A204.1 (cell line): ENCODE results near the gene BTG2.
"Not testable (repeated sequence)": the region's sequence is repeated elsewhere in the genome, so short reads cannot be mapped to it uniquely, and the experiment has no call there.

ENCODE experiments used
- FAIRE-seq: peaks from 2 replicates; lab custom pipeline; 2012; peaks lifted over from hg19 to GRCh38; lab: Jason Lieb, UNC

Gene BTG2, protein sequence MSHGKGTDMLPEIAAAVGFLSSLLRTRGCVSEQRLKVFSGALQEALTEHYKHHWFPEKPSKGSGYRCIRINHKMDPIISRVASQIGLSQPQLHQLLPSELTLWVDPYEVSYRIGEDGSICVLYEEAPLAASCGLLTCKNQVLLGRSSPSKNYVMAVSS

DNA sequence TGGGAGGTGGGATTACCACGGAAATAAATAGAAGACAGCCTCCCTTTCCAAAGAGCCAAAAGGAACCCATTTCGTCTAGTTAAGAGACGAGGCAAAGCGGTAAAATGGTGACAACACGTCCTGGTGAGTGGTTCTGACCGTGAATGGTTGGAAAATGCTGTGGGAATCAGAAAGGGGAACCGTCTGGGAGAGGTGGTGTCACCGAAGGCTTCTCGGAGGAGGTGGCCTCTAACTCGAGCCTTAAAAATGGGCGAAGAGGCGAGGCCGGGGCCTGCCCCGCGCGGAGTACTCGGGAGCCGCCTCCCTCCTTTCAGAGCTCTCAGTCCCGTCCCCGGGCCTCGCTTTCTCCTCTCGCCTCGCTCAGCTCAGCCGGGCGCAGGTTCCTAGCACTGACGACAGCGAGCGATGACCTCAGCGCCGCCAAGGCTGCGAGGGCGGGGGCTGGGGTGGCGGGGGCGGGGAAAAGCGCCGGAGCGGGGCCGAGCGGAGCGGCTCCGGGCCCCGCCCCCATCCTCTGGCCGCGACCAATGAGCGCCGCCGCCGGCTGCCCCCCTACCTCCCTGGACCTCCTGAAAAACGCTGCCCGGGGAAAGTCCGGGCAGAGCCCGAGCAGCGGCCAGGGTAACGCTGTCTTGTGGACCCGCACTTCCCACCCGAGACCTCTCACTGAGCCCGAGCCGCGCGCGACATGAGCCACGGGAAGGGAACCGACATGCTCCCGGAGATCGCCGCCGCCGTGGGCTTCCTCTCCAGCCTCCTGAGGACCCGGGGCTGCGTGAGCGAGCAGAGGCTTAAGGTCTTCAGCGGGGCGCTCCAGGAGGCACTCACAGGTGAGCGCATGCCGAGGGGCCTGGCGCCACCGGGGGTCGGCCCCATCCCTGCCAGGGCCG, at the start of gene BTG2:
TSS of gene BTG2 (plus strand) at position 601 of the 890 bp plus-strand sequence. CDS start at position 689, 88 bp downstream.
- FAIRE-seq, result no peak

GRCh38 chr1:203256636-203257035, 48.7 kb upstream of the BTG2 start:
- FAIRE-seq, result not testable (repeated sequence)

- no peak for FAIRE-seq
Measured at GRCh38 chr1:203263496-203263895, 41.8 kb upstream of the BTG2 start.

DNA sequence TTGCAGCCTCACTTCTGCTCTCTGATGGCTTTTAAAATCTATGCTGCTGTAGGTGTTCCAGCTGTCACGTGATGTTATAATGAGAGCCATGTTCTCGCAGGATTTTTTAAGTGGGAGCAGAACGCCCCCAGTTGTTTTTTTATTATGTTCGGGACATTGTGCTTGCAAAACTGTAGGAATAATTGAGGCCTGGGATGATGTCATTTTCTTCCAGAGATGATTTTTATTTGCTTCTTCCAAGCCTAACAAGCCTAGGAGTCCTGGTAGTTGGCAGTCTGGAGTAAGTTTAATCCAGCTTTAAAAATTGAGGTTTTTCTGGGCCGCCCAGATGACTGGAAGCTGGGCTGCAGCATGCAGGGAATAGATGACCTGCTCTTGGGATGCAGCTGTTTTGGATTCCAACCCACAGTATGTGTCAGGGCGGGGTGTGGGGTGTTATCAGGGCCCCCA, 41.2 kb upstream of the BTG2 start:
- no peak for FAIRE-seq

DNA sequence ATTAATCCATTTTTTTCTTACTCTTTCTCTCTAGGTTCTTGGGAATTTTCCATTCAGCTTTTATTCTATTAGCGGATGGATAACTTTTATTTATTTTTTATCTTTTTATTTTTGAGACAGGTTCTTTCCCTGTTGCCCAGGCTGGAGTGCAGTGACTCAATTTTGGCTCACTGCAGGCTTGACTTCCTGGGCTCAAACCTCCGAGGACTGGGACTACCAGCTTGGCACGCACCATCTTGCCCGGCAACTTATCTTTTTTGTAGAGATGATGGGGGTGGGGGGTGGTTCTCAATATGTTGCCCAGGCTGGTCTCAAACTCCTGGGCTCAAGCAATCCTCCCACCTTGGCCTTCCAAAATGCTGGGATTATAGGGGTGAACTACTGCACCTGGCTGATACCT, 39.8 kb upstream of the BTG2 start:
- no peak for FAIRE-seq

DNA sequence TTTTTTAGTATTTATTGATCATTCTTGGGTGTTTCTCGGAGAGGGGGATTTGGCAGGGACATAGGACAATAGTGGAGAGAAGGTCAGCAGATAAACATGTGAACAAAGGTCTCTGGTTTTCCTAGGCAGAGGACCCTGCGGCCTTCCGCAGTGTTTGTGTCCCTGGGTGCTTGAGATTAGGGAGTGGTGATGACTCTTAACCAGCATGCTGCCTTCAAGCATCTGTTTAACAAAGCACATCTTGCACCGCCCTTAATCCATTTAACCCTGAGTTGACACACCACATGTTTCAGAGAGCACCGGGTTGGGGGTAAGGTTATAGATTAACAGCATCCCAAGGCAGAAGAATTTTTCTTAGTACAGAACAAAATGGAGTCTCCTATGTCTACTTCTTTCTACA, 39.2 kb upstream of the BTG2 start:
- FAIRE-seq, result not testable (repeated sequence)

- FAIRE-seq, result no peak
Measured at GRCh38 chr1:203267347-203267846, 37.9 kb upstream of the BTG2 start.

DNA sequence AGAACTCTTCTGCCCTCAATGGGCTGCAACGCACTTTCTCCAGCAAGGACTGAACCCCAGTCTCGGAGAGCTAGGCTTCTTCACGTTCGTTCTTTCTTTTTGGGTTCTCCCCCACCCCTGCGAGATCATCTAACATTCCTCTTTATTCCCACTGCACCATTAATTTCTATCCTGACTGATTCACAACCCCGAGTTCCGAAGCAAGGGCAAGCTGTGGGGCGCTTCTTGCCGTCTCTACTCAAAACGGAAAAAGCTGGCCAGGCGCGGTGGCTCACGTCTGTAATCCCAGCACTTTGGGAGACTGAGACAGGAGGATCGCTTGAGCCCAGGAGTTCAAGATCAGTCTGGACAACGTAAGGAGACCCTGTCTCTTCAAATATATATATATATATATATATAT, 37.4 kb upstream of the BTG2 start:
- FAIRE-seq, result no peak

GRCh38 chr1:203268901-203269653, 36.2 kb upstream of the BTG2 start:
- FAIRE-seq, result no peak

GRCh38 chr1:203269654-203270020, 35.7 kb upstream of the BTG2 start:
- no peak for FAIRE-seq

DNA sequence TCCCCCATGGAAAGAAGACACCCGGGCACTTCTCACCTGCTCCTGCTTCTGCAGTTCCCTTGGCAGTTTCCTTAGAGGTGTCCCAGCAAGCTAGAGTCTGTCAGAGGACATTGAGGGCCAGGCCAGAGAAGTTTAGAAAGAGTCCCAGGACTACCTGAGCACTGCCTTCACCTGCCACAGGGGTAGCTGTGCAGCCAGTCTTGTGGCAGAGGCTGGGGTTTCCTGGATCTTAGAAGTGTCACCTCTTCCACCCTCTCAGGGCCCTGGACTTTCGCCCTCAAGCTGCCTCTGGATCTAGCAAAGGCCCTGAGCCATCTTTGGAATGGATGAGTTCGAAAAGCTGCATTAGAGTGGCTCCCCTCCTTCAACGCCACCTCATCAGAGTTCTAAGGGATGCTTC, 34.9 kb upstream of the BTG2 start:
- no peak for FAIRE-seq

DNA sequence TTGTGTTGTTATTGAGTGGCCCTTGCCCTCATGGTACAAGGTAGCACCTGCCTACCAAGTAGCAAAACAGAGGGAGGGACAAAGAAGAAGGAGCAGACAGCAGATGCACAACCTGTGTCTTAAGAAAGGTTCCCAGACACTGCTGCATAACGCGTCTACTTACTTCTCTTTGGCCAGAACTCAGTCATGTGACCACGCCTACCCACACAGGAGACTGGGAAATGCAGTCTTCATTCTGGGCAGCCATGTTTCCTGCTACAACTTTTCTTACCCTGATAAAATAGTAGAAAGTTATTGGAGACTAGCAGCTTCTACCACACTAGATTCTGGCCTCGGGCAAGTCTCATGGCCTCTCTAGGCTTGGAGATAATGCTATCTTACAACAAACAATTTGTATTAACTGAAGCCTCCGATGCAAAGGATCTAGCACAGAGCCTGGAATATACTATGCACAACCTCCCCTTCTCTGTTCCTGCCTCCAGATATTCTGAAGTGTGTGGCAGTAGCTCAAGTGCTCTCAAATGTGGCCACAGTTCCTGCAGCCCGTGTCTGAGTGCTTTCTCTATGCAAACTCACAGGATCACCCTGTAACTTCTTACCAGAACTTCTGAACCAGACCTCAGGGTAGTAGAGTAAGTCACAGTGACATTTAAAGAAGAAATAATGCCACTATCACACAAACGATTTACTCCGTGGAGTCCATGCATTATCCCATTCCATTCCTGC, 34.1 kb upstream of the BTG2 start:
- FAIRE-seq, result no peak

- no peak for FAIRE-seq
Measured at GRCh38 chr1:203271962-203272632, 33.2 kb upstream of the BTG2 start.

GRCh38 chr1:203272633-203273205, 32.6 kb upstream of the BTG2 start:
- no peak for FAIRE-seq

- no peak for FAIRE-seq
Measured at GRCh38 chr1:203273206-203273868, 32.0 kb upstream of the BTG2 start.

- no peak for FAIRE-seq
Measured at GRCh38 chr1:203273869-203274602, 31.3 kb upstream of the BTG2 start.

GRCh38 chr1:203274603-203275381, 30.5 kb upstream of the BTG2 start:
- no peak for FAIRE-seq

- FAIRE-seq, result no peak
Measured at GRCh38 chr1:203275656-203276272, 29.6 kb upstream of the BTG2 start.

DNA sequence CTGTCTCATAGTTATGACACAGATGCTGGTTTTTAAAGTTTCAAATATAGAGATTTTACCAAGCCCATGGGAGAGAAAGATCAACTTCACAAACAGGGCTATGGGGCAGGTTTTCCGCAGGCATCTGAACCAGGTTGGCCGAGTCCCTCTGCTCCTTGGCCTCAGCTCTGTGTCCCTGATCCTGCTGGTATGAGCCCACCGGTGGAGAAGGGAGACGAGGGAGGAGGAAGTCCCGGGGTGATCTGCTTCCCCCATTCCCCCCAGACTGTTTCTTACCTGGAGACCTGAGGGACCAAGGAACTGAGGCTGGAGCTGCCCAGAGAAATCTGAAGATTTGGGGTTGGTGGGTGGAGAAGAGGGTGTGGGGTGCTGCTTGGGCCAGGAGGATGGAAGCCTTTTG, 28.9 kb upstream of the BTG2 start:
- FAIRE-seq, result no peak
